CD4-positive, alpha-beta memory T cell (primary cell): ENCODE data around the gene LDLRAD4. TPM values are rescaled to one million over a fixed set of nuclear protein-coding genes. Genes with fewer than 3 reads are reported as not detected.

Experiments used
- CTCF ChIA-PET: fragments of 350-600 bp; sonication (Branson Sonifier 250); formaldehyde crosslinking; loops from one replicate; lab custom pipeline; 2021; ENCODE audit warnings: inconsistent platforms; ENCODE audit not compliant: partially characterized antibody; lab: Charles Lee
- POLR2A ChIA-PET: fragments of 350-600 bp; sonication (Branson Sonifier 250); formaldehyde crosslinking; loops from one replicate; lab custom pipeline; 2021; ENCODE audit not compliant: partially characterized antibody; lab: Charles Lee
- DNase-seq, 5 donors: peaks; one replicate each; pipeline versions ENCODE4 v3.0.0 to v3.0.0-alpha.2; 2020 to 2022; ENCODE audit warnings: mixed read lengths in 1 of 5
- H3K27ac ChIP-seq: one replicate; pipeline ENCODE4 v1.7.0; 2013; ENCODE audit warnings: low read depth, low read length
- H3K27me3 ChIP-seq: 2 replicates; pipeline ENCODE4 v1.7.0; 2013; ENCODE audit warnings: mild to moderate bottlenecking, low read length, moderate library complexity; ENCODE audit not compliant: insufficient read depth
- H3K36me3 ChIP-seq: 2 replicates; pipeline ENCODE4 v1.7.0; 2013; ENCODE audit warnings: mild to moderate bottlenecking, low read length, moderate library complexity; ENCODE audit not compliant: insufficient read depth
- H3K4me1 ChIP-seq: 2 replicates; pipeline ENCODE4 v1.7.0; 2013; ENCODE audit warnings: mild to moderate bottlenecking, low read length, moderate library complexity; ENCODE audit not compliant: insufficient read depth
- H3K4me3 ChIP-seq, 2 donors: one replicate each; pipeline ENCODE4 v1.7.0; 2013; ENCODE audit warnings: low read length in 2 of 2, mild to moderate bottlenecking in 1 of 2
- H3K9me3 ChIP-seq, 2 donors: one replicate each; pipeline ENCODE4 v1.7.0; 2013; ENCODE audit warnings: low read length in 2 of 2, control low read depth in 1 of 2; ENCODE audit not compliant: control insufficient read depth in 1 of 2
- H3K27ac Mint-ChIP-seq, 7 donors: one replicate each; pipeline ENCODE4 v1.8.0; 2020 to 2021; ENCODE audit warnings: mixed read lengths in 7 of 7, mild to moderate bottlenecking in 6 of 7, inconsistent platforms in 3 of 7, moderate library complexity in 3 of 7
- H3K27me3 Mint-ChIP-seq, 2 donors: one replicate each; pipeline ENCODE4 v1.8.0; 2020 to 2021; ENCODE audit warnings: mixed read lengths in 2 of 2
- H3K36me3 Mint-ChIP-seq, 2 donors: one replicate each; pipeline ENCODE4 v1.8.0; 2020 to 2021; ENCODE audit warnings: mixed read lengths in 2 of 2, inconsistent platforms in 1 of 2, mild to moderate bottlenecking in 1 of 2
- H3K4me1 Mint-ChIP-seq, 4 donors: one replicate each; pipeline ENCODE4 v1.8.0; 2020 to 2021; ENCODE audit warnings: mixed read lengths in 4 of 4, mild to moderate bottlenecking in 1 of 4
- H3K4me3 Mint-ChIP-seq, 8 donors: one replicate each; pipeline ENCODE4 v1.8.0; 2020 to 2021; ENCODE audit warnings: mixed read lengths in 8 of 8, mild to moderate bottlenecking in 7 of 8, moderate library complexity in 6 of 8, inconsistent platforms in 3 of 8
- H3K9me3 Mint-ChIP-seq, 8 donors: one replicate each; pipeline ENCODE4 v1.8.0; 2020 to 2021; ENCODE audit warnings: mixed read lengths in 8 of 8, mild to moderate bottlenecking in 5 of 8, inconsistent platforms in 3 of 8, moderate library complexity in 1 of 8
- intact Hi-C: fragments of 100-400 bp; cut with micrococcal nuclease; formaldehyde crosslinking; loops from one replicate; pipeline ENCODE4 v1.15.1; 2023
- polyA plus RNA-seq, 2 donors: library from polyadenylated mRNA; unstranded; fragments of 300-500 nt; fragmentation: Illumina TruSeq; gene quantifications; one replicate each; pipeline ENCODE4 v1.2.3, GENCODE V29; 2021
- total RNA-seq, 2 experiments: library from RNA; stranded (reverse); gene quantifications; one replicate each; pipeline ENCODE4 v1.2.3, GENCODE V29; 2021

Gene LDLRAD4
- total and polyA plus RNA-seq, 4 experiments from 2014 or later, result 17.4 to 63.0 (median 36.6) TPM

DNA sequence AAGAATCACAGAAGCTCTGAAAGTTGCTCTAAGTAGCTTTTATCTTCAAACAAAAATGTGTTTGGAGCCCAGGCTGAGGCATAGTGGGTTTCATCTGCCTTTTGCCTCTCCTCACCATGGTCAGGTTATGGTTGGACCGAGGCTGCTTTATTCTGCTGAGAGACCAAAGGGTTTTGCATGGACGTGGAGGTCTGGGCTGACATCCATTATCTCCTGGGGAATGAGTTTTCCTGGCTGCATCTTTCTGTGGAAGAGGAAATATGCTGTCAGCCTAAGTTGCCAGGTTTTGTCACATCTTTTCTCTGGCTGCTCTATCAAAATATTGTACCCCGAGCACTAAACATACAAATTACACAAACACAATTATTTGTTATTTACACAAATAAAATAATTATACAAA is 223.2 kb downstream of the LDLRAD4 start:
- no peak overlapping the region for H3K27ac Mint-ChIP-seq
- peaks cover 35 to 51% (median 37%) of the 10 kb centered on the region in 4 donors for H3K4me1 Mint-ChIP-seq
- POLR2A ChIA-PET, result no interaction called here

DNA sequence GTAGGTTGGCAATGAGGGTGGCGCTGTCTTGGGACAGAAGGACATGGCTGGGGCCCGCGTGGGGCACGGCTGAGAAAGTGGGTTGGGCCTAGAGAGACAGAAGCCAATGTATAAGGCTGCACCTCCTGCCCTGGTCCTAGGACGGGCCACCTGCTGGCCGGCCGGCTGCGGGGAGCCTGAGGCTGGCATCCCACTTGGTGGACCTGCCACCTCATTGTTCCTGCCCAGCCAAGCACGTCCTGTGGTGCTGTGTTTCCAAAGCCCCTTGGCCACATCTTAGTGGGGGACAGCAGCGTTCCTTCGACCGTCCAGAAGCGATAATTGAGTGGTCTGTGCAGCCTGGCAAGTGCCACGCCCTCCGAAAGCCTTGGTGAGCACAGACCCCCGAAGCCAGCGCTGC is 223.9 kb downstream of the LDLRAD4 start:
- Mint-ChIP-seq H3K27ac (peak overlapping the region in 2 of 7 donors; percentile 13 to 19), H3K9me3 (no peaks in the 10 kb centered on the region), H3K4me3 (no peak overlapping the region), H3K27me3 (no peaks in the 10 kb centered on the region), H3K4me1 (peaks cover 28 to 44% (median 31%) of the 10 kb centered on the region in 4 donors), H3K36me3 (peaks cover 0 to 5% of the 10 kb centered on the region in 2 donors)
- Histone ChIP-seq H3K27me3 (no peaks in the 10 kb centered on the region), H3K27ac (no peak overlapping the region), H3K4me1 (peaks cover 28% of the 10 kb centered on the region), H3K9me3 (no peaks in the 10 kb centered on the region), H3K36me3 (no peaks in the 10 kb centered on the region), H3K4me3 (no peak overlapping the region)
- DNase-seq, result no peak
- ChIA-PET POLR2A (no interaction called here), CTCF (interaction anchor here (1.5 kb wide), 1 partner anchor 226 kb away, joined by 3 read pairs; no protein-coding TSS in a partner anchor)
- intact Hi-C loops, result no loop called here

More for the DNA sequence above, 223.2 kb downstream of the LDLRAD4 start:
- Histone ChIP-seq H3K4me1 (peaks cover 35% of the 10 kb centered on the region), H3K4me3 (no peak overlapping the region), H3K27me3 (no peaks in the 10 kb centered on the region), H3K27ac (no peak overlapping the region), H3K36me3 (no peaks in the 10 kb centered on the region), H3K9me3 (no peaks in the 10 kb centered on the region)
- Mint-ChIP-seq H3K4me3 (no peak overlapping the region), H3K36me3 (peaks cover 0 to 5% of the 10 kb centered on the region in 2 donors), H3K27me3 (no peaks in the 10 kb centered on the region), H3K9me3 (no peaks in the 10 kb centered on the region)
- CTCF ChIA-PET, result no interaction called here
- intact Hi-C loops, result no loop called here
- no peak for DNase-seq

DNA sequence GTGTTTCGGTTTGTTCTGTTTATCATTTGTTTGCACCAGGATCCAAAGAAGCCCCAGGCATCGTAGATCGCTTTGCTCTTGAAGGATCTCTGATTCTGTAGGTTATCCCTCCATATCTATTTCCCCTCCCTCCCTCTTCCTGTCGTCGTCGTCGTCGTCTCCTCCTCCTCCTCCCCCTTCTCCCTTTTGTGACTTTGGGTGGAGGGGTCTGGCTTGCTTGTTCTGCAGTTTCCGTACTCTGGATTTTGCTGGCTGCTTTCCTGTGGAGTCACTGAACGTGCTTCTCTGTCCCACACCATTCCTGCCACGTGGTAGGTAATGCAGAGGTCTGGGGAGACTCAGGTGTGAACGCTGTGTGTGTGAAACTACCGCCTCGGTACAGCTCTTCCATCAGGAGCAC is 225.0 kb downstream of the LDLRAD4 start:
- H3K36me3 Mint-ChIP-seq, result peaks cover 0 to 10% of the 10 kb centered on the region in 2 donors
- Histone ChIP-seq H3K4me1 (peaks cover 17% of the 10 kb centered on the region), H3K36me3 (no peaks in the 10 kb centered on the region), H3K27ac (no peak overlapping the region), H3K9me3 (no peaks in the 10 kb centered on the region), H3K27me3 (no peaks in the 10 kb centered on the region), H3K4me3 (no peak overlapping the region)
- peak overlapping the region in 1 of 7 donors; percentile 43 for H3K27ac Mint-ChIP-seq
- H3K4me1 Mint-ChIP-seq, result peaks cover 19 to 33% (median 21%) of the 10 kb centered on the region in 4 donors
- no peak for DNase-seq
- ChIA-PET CTCF (interaction anchor here (1.5 kb wide), 1 partner anchor 227 kb away, joined by 3 read pairs; no protein-coding TSS in a partner anchor), POLR2A (no interaction called here)
- no peaks in the 10 kb centered on the region for H3K9me3 Mint-ChIP-seq
- intact Hi-C loops, result no loop called here
- H3K27me3 Mint-ChIP-seq, result no peaks in the 10 kb centered on the region
- H3K4me3 Mint-ChIP-seq, result peak overlapping the region in 2 of 8 donors; percentile 12 to 52

DNA sequence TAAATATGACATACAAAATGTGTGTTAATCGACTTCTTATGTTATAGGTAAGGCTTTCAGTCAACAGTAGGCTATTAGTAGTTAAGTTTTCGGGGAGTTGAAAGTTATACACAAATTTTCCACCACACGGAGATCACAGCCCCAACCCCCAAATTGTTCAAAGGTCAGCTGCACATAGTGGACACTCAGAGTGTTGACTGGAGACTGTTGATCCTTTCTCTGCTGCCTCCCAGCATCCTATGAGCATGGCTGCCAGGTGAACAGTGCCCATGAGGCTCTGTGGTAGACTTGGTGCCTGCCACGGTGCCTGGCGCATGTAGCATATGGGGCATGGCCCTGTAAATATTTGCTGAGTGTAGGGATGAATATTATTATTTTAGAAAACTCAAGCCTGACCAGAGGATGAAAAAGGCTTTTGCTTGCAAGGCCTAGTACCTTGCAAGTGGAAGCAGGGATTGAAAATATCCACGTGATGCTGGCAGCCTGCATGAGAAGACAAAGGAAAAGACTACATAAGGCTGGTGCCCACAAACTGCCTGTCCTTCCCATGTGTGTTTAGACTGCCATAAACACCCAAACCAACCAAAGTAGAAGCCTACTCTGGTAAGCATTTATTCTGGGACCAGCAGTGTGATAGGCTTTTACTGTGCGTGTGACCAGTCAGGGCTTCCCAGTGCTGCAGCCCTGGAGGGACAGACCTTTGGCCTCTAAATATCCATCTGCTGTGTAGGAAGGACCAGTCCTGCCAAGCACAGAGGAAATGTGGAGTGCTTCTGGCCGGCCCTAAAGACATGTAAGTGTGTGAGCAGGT is 226.1 kb downstream of the LDLRAD4 start:
- H3K27me3 ChIP-seq, result no peaks in the 10 kb centered on the region
- Mint-ChIP-seq H3K27ac (peak overlapping the region in 1 of 7 donors; percentile 18), H3K36me3 (peaks cover under 1 to 10% of the 10 kb centered on the region in 2 donors), H3K4me3 (no peak overlapping the region), H3K9me3 (no peaks in the 10 kb centered on the region), H3K4me1 (peaks cover 12 to 22% (median 13%) of the 10 kb centered on the region in 4 donors), H3K27me3 (no peaks in the 10 kb centered on the region)
- no peaks in the 10 kb centered on the region for H3K36me3 ChIP-seq
- ChIA-PET POLR2A (no interaction called here), CTCF (no interaction called here)
- H3K4me1 ChIP-seq, result peaks cover 6% of the 10 kb centered on the region
- H3K4me3 ChIP-seq, result no peak overlapping the region
- DNase-seq, result no peak
- intact Hi-C loops, result no loop called here
- H3K27ac ChIP-seq, result no peak overlapping the region
- H3K9me3 ChIP-seq, result no peaks in the 10 kb centered on the region

DNA sequence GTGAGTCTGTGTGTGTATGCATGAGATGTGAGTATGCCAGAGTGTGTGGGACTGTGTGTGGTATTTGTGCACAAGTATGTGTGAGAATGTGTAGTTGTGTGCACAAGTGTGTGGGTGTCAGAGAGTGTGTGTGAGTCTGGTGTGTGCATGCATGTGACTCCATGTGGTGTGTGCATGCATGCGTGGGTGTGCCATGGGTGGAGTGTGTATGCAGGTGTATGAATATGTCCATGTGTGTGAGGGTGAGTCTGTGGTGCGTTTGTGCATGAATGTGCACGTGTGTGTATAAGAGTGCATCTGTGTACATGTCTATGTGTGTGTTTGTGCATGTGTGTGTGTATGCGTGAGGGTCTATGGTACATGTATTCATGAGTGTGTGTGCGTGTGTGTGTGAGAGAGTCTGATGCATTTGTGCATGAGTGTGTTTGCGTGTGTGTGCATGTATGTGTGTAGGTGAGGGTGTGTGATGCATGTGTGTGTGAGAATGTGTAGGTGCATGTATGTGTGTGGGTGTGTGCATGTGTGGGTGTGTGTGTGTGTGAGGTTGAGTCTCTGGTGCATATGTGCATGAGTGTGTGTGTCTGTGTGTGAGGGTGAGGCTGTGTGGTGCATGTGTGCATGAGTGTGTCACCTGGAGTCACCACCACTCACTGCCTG is 226.8 kb downstream of the LDLRAD4 start:
- DNase-seq, result no peak
- Mint-ChIP-seq H3K9me3 (no peaks in the 10 kb centered on the region), H3K27me3 (no peaks in the 10 kb centered on the region), H3K4me1 (peaks cover 11 to 21% (median 14%) of the 10 kb centered on the region in 4 donors), H3K27ac (no peak overlapping the region), H3K36me3 (peaks cover 2 to 10% of the 10 kb centered on the region in 2 donors), H3K4me3 (no peak overlapping the region)
- Histone ChIP-seq H3K9me3 (no peaks in the 10 kb centered on the region), H3K27me3 (no peaks in the 10 kb centered on the region), H3K27ac (no peak overlapping the region), H3K4me1 (peaks cover 5% of the 10 kb centered on the region), H3K36me3 (no peaks in the 10 kb centered on the region), H3K4me3 (no peak overlapping the region)
- ChIA-PET CTCF (no interaction called here), POLR2A (no interaction called here)
- intact Hi-C loops, result no loop called here

DNA sequence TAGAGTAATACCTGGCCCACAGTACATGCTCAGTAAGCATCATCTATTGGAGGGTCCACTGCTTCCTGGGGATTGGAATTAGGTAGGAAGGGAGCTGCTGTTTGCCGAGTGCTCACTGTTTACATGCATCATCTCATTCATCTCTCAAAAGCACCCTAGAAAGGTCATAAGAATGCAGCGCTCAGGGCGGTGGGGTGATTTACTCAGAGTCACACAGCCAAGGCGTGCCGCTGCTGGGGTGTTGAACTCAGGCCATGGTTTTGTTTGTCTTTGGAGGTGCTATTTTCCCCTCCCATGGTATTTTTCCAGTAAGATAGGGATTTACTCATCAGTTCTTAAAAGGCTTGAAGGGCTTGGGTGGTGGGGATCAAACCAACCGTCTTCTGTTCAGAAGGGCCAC is 227.5 kb downstream of the LDLRAD4 start:
- no peaks in the 10 kb centered on the region for H3K27me3 ChIP-seq
- H3K4me3 Mint-ChIP-seq, result no peak overlapping the region
- no peaks in the 10 kb centered on the region for H3K27me3 Mint-ChIP-seq
- no peak for DNase-seq
- no peak overlapping the region for H3K27ac ChIP-seq
- H3K9me3 ChIP-seq, result no peaks in the 10 kb centered on the region
- H3K36me3 Mint-ChIP-seq, result peaks cover 2 to 9% of the 10 kb centered on the region in 2 donors
- H3K4me3 ChIP-seq, result no peak overlapping the region
- intact Hi-C loops, result no loop called here
- POLR2A ChIA-PET, result no interaction called here
- no peaks in the 10 kb centered on the region for H3K36me3 ChIP-seq
- peak overlapping the region in 1 of 7 donors; percentile 34 for H3K27ac Mint-ChIP-seq
- H3K4me1 ChIP-seq, result peaks cover 5% of the 10 kb centered on the region
- no peaks in the 10 kb centered on the region for H3K9me3 Mint-ChIP-seq
- CTCF ChIA-PET, result no interaction called here
- H3K4me1 Mint-ChIP-seq, result peaks cover 15 to 26% (median 21%) of the 10 kb centered on the region in 4 donors
